Esophagus mucosa (tissue), 1 donor: ENCODE results near the gene PPP2R2C. TPM values are rescaled to one million over a fixed set of nuclear protein-coding genes. Genes with fewer than 3 reads are reported as not detected.

Experiments
- ATAC-seq: fragments of 200-7000 bp; cut with Tn5 transposase; one replicate; pipeline ENCODE4 v1.9.1; 2020
- total RNA-seq: library from RNA; stranded (reverse); gene quantifications from one replicate; pipeline ENCODE4 v1.2.4, GENCODE V29; 2023
- donor health status: DM: yes; HTN: yes; CAD: no.

Gene PPP2R2C
- total RNA-seq, 1 donor from 2014 or later, result 65.7 TPM

- peak; percentile 69 for ATAC-seq
Measured at GRCh38 chr4:6446538-6447451, 25.6 kb downstream of the PPP2R2C start.

- no peak for ATAC-seq
Measured at GRCh38 chr4:6446130-6446482, 26.3 kb downstream of the PPP2R2C start.

- peak; percentile 57 for ATAC-seq
Measured at GRCh38 chr4:6445403-6446129, 26.8 kb downstream of the PPP2R2C start.

GRCh38 chr4:6444582-6444981 is 27.8 kb downstream of the PPP2R2C start:
- no peak for ATAC-seq

DNA sequence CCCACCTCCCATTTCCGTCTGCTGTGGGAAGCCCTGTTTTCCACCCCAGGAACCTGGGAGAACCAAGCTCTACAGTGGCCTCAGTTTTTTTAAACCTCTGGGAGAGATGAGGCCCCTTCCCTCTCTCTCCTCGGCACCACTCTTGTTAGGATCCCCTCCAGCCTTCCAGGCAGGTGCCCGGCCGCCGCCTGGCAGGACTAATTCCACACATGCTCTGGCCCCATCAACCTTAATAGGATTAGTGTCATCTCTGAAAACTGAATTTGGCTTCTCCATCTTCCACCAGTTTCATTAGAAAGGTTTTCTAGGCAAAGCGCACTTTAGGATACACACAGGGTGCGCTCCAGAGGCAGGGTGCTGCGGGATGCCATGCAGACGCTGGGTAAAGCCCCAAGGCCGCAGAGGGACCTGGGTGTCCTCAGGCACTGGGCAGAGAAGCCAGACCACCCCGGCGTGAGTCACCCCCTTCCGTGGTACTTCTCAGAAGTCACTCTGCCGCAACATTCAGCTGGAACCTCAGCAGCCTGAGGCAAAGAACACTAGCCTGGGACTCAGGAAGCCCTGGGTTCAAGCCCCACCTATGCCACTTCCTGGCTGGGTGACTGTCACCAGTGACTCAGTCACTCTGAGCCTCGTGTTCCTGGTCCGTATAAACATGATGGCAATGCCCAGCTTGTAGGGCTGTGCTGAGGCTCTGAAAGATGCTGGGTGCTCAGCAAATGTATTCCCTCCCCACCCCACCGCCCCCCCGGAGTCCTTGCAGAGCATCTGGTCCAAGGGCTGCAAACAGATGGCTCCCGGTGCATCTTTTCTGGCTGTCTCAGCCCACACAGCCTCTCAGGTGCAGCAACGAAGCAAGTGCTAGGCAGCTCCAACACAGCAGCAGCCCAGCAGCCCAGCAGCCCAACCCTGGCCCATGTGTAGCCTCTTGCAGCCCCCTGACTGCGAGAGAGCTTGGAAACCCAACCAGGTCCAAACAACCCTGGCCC is 29.1 kb downstream of the PPP2R2C start:
- peak; percentile 67 for ATAC-seq

DNA sequence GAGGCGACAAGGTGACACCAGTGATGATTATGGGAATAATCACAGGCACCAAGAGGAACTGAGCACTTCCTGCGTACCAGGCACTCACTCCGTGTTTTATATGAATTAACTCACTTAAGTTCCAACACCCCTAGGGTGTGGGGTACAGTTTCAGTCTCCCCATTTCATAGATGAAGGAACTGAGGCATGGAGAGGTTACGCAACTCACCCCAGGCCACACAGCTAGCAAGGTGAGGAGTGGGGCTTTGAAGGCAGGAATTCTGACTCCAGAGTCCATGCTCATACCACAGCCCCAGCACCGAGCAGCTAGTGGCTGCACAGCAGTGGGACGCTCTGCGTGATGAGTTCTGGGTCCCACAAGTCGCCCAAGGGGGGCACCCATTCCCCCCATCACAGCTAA is 29.9 kb downstream of the PPP2R2C start:
- no peak for ATAC-seq

GRCh38 chr4:6441758-6442157 is 30.7 kb downstream of the PPP2R2C start:
- no peak for ATAC-seq

DNA sequence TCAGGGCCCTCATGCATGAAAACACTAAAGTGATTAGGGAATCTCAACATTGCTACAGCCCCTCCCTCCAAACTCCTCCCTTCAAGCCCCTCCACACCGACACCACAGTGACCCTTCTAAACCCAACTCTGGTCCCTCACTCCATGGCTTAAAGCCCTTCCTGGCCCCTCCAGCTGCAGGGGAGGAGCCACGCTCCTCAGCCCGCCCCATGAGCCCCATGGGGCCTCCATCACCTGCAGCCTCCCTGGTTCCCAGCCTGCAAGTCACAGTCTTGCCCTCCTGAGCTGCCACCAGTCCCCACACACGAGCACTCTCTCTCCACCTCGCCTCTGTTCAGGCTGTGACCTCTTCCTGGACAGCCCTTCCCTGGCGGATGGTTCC is 31.2 kb downstream of the PPP2R2C start:
- ATAC-seq, result no peak

- no peak for ATAC-seq
Measured at GRCh38 chr4:6440506-6441201, 31.8 kb downstream of the PPP2R2C start.

- no peak for ATAC-seq
Measured at GRCh38 chr4:6439120-6439762, 33.2 kb downstream of the PPP2R2C start.

DNA sequence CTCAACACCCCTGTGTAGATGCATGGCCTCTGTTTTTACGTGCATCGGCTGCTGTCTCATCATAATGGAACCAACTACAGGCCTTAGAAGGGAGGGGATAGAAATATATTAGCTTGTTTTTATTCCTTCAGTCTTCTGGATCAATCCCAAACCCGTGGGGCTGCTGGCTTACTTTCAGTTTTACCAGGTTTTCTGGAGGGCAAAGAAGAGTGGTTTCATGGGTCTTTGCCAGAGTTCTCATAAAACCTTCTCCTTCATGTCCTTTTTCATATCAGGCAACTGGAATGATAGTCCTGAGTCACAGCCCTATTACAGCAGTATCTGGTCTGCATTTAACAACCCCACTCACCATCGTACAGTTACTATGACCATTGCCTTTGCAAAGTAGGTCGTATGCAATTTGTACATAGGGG is 34.6 kb downstream of the PPP2R2C start:
- ATAC-seq, result no peak

GRCh38 chr4:6435010-6435409 is 37.4 kb downstream of the PPP2R2C start:
- ATAC-seq, result no peak

DNA sequence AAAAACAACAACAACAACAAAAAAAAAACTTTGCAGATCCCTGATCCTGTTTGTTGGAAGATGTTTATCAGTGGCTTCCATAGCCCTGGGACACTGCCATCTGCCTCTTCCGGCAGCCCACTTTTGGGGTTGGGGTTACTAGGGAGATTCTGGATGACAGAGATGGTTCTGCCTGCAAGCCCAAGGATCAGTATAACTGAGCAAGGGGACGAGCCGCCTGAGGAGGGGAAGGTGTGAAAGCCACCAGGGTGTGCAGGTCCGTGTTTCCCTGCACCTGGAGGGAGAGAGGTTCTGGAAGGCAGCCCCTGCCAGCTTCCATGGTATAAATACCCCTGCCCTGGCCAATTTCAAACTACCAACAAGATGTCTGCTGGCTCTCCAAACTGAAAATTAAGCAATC is 41.5 kb downstream of the PPP2R2C start:
- ATAC-seq, result no peak

DNA sequence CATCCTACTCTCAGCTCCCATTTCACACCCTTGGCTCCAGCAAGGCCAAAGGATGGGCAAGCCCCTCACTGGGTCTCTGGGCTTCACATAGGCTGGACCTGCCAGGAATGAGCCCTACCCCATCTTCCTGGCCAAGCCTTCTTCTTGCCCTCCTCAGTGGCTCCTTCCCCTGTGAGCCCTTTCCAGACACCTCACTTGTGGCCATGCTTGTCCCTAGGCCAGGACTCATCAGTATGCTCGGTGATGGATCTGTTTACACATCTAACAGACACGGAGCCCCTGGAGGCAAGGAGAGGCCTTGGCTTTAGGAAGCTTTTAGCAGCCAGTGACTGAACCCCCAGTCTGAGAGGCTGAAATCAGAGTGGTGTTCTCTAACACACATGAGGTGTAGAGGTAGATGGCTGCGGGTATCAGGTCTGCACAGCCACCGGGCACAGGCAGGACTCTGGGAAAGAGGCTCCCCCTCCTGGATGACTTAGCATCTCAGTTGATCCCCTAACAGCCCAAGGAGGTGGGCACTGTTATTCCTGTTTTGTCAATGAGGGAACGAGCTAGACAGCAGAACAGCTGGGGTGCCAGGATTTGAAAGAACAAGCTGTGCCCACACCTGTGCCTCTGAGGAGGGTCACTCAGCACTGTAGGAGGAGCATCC is 44.8 kb downstream of the PPP2R2C start:
- ATAC-seq, result no peak

DNA sequence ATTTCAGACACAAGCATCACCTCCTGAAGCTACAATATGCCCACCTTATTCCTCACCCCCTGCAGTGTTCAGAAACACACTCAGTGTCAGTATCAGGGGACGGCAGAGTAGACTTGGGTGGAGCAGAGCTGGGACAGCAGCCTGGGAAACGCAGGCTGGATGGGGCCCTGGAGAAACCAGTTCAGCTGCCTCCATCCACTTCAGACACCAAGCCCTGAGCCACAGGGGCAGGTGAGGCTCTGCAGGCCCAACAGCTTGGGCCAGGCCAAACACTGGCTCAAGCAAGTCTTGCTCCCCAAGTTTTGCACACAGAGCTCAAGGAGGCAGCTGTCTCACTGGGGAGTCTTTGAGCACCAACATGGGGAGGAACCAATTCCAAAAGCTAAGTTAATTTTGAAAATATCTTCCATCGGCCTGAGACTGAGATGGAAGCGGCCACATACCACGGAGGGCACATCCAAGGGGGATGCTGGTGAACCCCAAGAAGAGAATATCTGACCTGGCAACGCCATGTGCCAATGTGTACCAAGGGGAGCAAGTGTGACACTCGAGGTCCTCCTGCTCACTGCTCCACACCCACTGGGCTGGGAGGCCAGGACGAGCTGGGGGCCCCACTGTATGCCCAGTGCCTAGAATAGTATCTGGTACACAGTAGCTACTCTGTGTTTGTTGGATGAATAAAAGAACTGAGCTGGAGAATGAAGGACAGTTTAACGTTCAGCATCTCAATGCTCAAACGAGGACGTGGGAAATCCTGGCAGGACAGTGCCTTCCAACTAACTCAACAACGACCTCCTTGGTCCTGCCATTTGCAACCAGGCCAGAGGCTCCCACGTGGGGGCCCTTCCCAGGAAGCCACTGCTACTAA is 45.6 kb downstream of the PPP2R2C start:
- peak; percentile 71 for ATAC-seq

- no peak for ATAC-seq
Measured at GRCh38 chr4:6425911-6426310, 46.5 kb downstream of the PPP2R2C start.

- peak; percentile 20 for ATAC-seq
Measured at GRCh38 chr4:6425336-6425735, 47.1 kb downstream of the PPP2R2C start.

DNA sequence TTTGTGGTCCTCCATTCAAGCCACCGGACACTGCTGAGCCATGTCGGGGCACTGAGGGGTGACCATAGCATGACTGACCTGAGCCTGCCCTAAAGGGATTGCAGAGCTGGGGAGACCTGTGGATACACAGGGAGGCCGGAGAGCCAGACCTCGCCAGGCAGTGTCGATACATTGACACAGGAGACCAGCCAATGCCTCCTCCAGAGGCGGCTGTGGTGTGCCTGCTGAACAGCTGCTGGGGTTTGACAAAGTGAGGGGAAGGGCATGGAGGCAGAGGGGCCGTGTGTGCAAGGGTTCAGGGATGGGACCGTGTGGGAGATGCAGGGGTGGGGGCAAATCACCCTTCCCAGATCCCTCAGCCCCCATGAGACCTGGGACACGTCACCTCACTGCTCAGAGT is 48.0 kb downstream of the PPP2R2C start:
- ATAC-seq, result no peak

DNA sequence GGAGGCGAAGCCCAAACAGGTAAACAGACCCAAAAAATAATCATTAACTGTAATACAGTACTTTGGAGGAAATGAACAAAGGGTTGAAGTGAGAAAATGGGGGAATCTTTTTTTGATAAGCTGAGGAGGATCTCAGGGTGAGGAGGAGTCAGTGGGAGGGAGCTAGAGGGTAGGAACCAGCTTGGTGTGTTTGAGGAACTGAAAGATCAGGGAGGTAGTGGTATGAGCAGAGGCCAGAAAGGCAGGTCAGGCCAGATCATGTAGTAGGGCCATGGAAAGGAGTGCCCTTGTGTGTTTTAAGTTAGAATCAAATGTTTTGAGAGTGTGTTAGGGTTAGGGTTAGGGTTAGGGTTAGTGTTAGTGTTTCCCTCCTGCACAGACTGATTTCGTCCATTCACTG is 48.8 kb downstream of the PPP2R2C start:
- ATAC-seq, result peak; percentile 69

DNA sequence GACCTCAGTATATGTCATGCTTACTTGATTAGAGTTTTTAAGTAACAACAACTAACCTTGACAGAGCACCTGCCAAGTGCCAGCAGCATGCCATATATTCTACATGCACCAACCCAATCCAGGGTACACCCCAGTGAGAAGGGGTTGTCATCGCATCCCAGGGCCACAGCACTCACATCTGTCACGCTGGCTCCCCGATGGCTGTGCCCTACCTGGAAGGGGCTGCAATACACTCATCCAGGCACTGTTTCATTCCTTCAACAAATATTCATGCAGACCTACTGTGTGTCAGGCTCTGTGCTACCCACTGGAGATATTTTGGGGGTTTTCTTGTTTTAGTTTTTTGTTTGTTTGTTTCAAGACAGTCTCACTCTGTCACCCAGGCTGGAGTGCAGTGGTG is 49.5 kb downstream of the PPP2R2C start:
- ATAC-seq, result no peak
